WTC11 (cell line): Measurements from ENCODE around the gene RARRES2.

Experiments
- ELF4 ChIP-seq: sonication (generic); formaldehyde crosslinking; IDR thresholded peaks from 2 replicates; pipeline ENCODE4 v1.8.1; 2022; ENCODE audit warnings: low read depth, mild to moderate bottlenecking, moderate library complexity, missing genetic modification reagents
- MYBL2 ChIP-seq: sonication (generic); formaldehyde crosslinking; IDR thresholded peaks from 2 replicates; pipeline ENCODE4 v1.8.1; 2023; ENCODE audit warnings: mild to moderate bottlenecking, moderate library complexity, missing genetic modification reagents
- SP1 ChIP-seq: sonication (generic); formaldehyde crosslinking; conservative IDR thresholded peaks from 2 replicates; pipeline ENCODE4 v1.8.1; 2022; ENCODE audit warnings: missing genetic modification reagents
- ZNF219 ChIP-seq: sonication (generic); formaldehyde crosslinking; IDR thresholded peaks from 2 replicates; pipeline ENCODE4 v1.8.0; 2023; ENCODE audit warnings: missing genetic modification reagents, mild to moderate bottlenecking, borderline replicate concordance
- TF ChIP-seq, protein P1 (sequence below): sonication (generic); formaldehyde crosslinking; IDR thresholded peaks from 2 replicates; pipeline ENCODE4 v1.8.0; 2022; ENCODE audit warnings: mild to moderate bottlenecking, missing genetic modification reagents
- TF ChIP-seq, protein P2 (sequence below): sonication (generic); formaldehyde crosslinking; IDR thresholded peaks from 2 replicates; pipeline ENCODE4 v1.8.1; 2023; ENCODE audit warnings: mild to moderate bottlenecking, missing genetic modification reagents, moderate library complexity
- TF ChIP-seq, protein P3 (sequence below): fragments of 200-600 bp; IDR thresholded peaks from 2 replicates; pipeline ENCODE4 v1.8.0; 2022; ENCODE audit warnings: antibody characterized with exemption

DNA sequence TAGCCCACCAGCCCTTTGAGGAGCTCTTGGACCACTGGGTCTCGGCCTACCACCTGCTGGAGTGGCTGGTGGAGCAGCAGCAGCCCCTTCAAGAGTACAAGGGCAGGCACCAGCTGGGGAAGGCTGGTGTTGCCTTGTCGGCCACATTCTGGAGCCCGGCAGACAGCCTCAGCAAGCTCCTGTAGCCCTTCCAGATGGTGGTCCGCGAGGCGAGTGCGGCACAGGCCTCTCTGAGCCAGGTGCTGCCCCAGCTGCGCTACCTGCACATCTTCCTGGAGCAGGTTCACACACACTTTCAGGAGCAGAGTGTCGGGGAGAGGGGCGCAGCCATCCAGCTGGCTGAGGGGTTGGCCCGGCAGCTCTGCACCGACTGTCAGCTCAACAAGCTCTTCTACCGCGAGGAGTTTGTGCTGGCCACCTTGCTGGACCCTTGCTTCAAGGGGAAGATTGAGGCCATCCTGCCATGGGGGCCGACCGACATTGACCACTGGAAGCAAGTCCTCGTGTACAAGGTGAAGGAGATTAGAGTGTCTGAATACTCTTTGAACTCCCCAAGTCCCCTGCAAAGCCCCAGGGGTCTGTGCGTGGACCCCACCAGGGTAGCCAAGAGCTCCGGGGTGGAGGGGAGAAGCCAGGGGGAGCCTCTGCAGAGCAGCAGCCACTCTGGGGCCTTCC is 11.1 kb downstream of the RARRES2 start:
- no peak for TF ChIP-seq SP1 (CRISPR knock-in tag)
- TF ChIP-seq ZNF219: no peak
- TF ChIP-seq, protein P1, sequence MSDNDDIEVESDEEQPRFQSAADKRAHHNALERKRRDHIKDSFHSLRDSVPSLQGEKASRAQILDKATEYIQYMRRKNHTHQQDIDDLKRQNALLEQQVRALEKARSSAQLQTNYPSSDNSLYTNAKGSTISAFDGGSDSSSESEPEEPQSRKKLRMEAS: no peak
- TF ChIP-seq, protein P2, sequence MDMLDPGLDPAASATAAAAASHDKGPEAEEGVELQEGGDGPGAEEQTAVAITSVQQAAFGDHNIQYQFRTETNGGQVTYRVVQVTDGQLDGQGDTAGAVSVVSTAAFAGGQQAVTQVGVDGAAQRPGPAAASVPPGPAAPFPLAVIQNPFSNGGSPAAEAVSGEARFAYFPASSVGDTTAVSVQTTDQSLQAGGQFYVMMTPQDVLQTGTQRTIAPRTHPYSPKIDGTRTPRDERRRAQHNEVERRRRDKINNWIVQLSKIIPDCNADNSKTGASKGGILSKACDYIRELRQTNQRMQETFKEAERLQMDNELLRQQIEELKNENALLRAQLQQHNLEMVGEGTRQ (CRISPR knock-in tag): no peak
- TF ChIP-seq, protein P3, sequence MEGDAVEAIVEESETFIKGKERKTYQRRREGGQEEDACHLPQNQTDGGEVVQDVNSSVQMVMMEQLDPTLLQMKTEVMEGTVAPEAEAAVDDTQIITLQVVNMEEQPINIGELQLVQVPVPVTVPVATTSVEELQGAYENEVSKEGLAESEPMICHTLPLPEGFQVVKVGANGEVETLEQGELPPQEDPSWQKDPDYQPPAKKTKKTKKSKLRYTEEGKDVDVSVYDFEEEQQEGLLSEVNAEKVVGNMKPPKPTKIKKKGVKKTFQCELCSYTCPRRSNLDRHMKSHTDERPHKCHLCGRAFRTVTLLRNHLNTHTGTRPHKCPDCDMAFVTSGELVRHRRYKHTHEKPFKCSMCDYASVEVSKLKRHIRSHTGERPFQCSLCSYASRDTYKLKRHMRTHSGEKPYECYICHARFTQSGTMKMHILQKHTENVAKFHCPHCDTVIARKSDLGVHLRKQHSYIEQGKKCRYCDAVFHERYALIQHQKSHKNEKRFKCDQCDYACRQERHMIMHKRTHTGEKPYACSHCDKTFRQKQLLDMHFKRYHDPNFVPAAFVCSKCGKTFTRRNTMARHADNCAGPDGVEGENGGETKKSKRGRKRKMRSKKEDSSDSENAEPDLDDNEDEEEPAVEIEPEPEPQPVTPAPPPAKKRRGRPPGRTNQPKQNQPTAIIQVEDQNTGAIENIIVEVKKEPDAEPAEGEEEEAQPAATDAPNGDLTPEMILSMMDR: no peak
- TF ChIP-seq ELF4 (CRISPR knock-in tag): no peak
- no peak for TF ChIP-seq MYBL2 (CRISPR knock-in tag)
